Uterus (tissue), 4 donors: Measurements from ENCODE around the gene UQCC2. TPM values are rescaled to one million over a fixed set of nuclear protein-coding genes. Genes with fewer than 3 reads are reported as not detected.

ENCODE experiments used
- DNase-seq, 2 donors: peaks; one replicate each; pipeline ENCODE4 v3.0.0-alpha.2; 2019 to 2020
- H3K27ac ChIP-seq, 2 donors: fragments of 200-600 bp; sonication (generic); 1 replicate in 1 of 2; 2 replicates in 1 of 2; pipeline ENCODE4 v1.5.1; 2016 to 2018
- H3K27me3 ChIP-seq, 2 donors: fragments of 200-600 bp; sonication (generic); one replicate each; pipeline ENCODE4 v1.5.1; 2018 to 2019; ENCODE audit warnings: control low read depth in 1 of 2
- H3K36me3 ChIP-seq, 2 donors: fragments of 200-600 bp; sonication (generic); one replicate each; pipeline ENCODE4 v1.5.1; 2019; ENCODE audit warnings: control low read depth in 1 of 2
- H3K4me1 ChIP-seq, 2 donors: fragments of 200-600 bp; sonication (generic); one replicate each; pipeline ENCODE4 v1.5.1; 2018 to 2019; ENCODE audit warnings: control low read depth in 1 of 2
- H3K4me3 ChIP-seq, 2 donors: fragments of 200-600 bp; sonication (generic); 1 replicate in 1 of 2; 2 replicates in 1 of 2; pipeline ENCODE4 v1.5.1; 2018 to 2019; ENCODE audit warnings: mild to moderate bottlenecking in 1 of 2
- H3K9me3 ChIP-seq, 2 donors: fragments of 200-600 bp; sonication (generic); one replicate each; pipeline ENCODE4 v1.5.1; 2019; ENCODE audit warnings: control low read depth in 1 of 2
- POLR2A ChIP-seq, 2 donors: fragments of 450-650 bp; IDR thresholded peaks; one replicate each; pipeline ENCODE4 v1.6.1; 2016; ENCODE audit warnings: antibody characterized with exemption in 2 of 2, mild to moderate bottlenecking in 1 of 2, moderate library complexity in 1 of 2
- intact Hi-C: fragments of 100-400 bp; cut with DNase I; formaldehyde crosslinking; loops from one replicate; pipeline ENCODE4 v1.15.1; 2023; ENCODE audit warnings: low total_unique reads
- total RNA-seq, 4 donors: library from RNA; depleted of rRNA in 3 of 4; stranded (reverse); fragments of >200 nt in 3 of 4; gene quantifications; one replicate each; pipeline versions ENCODE4 v1.1.0 to v1.2.4, GENCODE V29; 2014 to 2023
- TF ChIP-seq, protein P1 (sequence below), 4 experiments: fragments of 200-600 bp in 2 of 4; fragments of 450-650 bp in 2 of 4; sonication (generic) in 2 of 4; IDR thresholded peaks; one replicate each; pipeline ENCODE4 v1.5.1; 2016 to 2019; ENCODE audit warnings: antibody characterized with exemption in 4 of 4, mild to moderate bottlenecking in 2 of 4, moderate library complexity in 1 of 4
- donor health status: DM: yes; HTN: yes; CAD: no.

The UQCC2 gene
- total RNA-seq, 4 donors from 2014 or later = 10.0 to 63.2 (median 30.9) TPM

DNA sequence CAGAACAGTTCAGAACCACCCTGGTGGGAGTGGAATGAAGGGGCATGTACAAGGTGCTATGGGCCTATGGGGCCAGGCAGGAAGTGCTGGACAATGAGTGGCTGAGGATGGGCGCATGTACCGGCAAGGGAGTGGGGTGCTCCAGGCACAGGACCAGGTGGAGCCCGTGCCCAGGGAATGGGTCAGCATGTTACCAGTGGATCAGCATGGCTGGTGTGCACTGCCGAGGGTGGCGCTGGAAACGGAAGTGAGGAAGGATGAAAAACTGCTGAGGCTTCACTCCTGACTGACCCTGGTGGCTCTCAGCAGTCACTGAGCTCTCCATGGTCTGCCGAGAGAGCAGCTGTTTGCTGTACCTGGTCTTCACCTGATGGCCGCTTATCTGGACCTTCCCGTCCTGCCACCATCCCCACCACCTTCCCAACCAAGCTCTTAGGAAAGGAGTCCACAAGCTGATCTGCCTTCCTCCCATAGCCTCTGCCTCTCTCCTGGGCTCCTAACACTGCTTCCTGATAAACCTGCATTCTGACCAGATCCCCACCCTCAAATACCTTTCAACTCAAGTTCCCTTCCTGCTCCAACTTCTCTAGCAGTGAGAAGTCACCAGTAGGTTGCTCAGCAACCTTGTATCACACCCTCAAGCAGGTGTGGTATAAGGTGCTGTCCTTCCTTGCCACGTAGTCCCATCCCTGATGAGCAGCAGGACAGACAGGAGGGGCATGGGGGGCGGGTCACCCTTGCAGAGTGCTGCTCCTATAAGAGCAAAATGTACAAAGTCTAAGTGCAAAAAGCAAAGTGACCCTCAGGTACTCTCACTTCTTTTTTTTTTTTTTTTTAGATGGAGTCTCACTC is 7.1 kb downstream of the UQCC2 start:
- Histone ChIP-seq H3K36me3 (no peaks in the 10 kb centered on the region), H3K9me3 (no peaks in the 10 kb centered on the region), H3K27ac (no peak overlapping the region), H3K4me3 (no peak overlapping the region), H3K27me3 (no peaks in the 10 kb centered on the region), H3K4me1 (no peaks in the 10 kb centered on the region)
- TF ChIP-seq, protein P1, sequence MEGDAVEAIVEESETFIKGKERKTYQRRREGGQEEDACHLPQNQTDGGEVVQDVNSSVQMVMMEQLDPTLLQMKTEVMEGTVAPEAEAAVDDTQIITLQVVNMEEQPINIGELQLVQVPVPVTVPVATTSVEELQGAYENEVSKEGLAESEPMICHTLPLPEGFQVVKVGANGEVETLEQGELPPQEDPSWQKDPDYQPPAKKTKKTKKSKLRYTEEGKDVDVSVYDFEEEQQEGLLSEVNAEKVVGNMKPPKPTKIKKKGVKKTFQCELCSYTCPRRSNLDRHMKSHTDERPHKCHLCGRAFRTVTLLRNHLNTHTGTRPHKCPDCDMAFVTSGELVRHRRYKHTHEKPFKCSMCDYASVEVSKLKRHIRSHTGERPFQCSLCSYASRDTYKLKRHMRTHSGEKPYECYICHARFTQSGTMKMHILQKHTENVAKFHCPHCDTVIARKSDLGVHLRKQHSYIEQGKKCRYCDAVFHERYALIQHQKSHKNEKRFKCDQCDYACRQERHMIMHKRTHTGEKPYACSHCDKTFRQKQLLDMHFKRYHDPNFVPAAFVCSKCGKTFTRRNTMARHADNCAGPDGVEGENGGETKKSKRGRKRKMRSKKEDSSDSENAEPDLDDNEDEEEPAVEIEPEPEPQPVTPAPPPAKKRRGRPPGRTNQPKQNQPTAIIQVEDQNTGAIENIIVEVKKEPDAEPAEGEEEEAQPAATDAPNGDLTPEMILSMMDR (IDR thresholded peaks at IDR 0.05) = no peak
- TF ChIP-seq POLR2A (IDR thresholded peaks at IDR 0.05) = no peak
- no peak for DNase-seq
- intact Hi-C loops = no loop called here

DNA sequence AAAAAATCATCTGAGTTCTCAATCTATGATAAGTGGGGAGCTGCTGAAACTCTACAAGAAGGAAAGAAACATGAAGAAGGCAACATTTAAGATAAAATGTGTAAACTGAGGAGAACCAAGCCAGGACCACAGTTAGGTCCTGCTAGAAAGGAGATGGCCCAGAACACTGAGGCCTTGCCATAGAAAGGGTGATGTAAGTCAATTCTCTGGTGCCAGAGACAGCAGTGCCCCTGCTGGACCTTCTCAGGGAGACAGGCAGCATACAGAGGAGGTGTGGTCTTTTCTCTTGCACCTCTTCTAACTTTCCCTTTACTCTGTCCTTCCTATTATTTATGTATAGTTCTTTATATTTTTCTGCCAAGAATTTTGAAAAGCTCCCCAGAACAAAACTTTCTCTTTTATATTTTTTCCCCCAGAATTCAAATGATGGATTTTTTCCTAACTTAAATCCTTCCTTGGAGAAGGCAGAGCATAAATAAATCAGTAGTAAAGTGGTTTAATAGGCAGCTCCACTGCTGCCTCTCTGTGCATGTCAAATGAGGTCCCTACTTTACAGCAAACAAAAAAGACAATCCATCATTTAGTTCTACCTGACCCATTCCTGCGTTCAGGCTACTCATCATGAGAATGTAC is 9.0 kb downstream of the UQCC2 start:
- no peak for DNase-seq
- no peak overlapping the region for H3K27ac ChIP-seq
- intact Hi-C loops = no loop called here
- H3K9me3 ChIP-seq = no peaks in the 10 kb centered on the region
- no peaks in the 10 kb centered on the region for H3K27me3 ChIP-seq
- H3K4me1 ChIP-seq = no peaks in the 10 kb centered on the region
- TF ChIP-seq POLR2A (IDR thresholded peaks at IDR 0.05) = no peak
- TF ChIP-seq, protein P1 (IDR thresholded peaks at IDR 0.05) = peak in 3 of 4 experiments; percentile 20 to 53 (median 50)
- no peak overlapping the region for H3K4me3 ChIP-seq
- H3K36me3 ChIP-seq = no peaks in the 10 kb centered on the region

DNA sequence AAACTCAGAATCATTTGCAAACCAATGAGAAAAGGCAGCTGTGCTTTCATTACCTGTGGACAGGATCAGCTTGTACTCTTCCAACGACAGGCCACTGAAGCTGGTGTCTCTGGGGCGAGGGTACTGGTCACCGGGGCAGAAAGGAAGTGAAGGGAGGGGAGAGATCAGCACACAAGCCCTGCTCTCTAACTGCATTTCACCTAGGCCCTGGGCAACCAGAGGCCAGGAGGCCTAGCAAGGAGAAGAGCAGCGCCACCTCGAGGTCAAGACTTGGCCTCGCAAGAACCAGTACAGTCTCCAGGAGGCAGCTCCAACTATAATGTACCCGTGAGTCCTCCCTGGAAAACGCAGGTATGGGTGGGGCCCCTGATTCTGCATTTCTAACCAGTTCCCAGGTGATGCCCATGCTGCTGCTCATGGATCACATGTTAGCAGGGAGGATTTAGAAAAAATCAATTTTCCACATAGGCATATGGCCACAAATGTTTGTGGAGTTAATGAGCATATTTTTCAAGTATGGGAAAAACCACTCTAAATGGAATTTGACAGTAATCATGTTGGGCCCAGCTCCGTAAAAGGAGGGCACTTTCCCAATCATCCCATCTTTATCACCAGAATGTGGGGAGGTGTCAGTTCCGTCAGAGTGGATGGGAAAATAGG is 11.0 kb downstream of the UQCC2 start:
- Histone ChIP-seq H3K4me3 (no peak overlapping the region), H3K27ac (no peak overlapping the region), H3K27me3 (no peaks in the 10 kb centered on the region), H3K4me1 (peaks cover 0 to 12% of the 10 kb centered on the region in 2 donors), H3K9me3 (no peaks in the 10 kb centered on the region), H3K36me3 (no peaks in the 10 kb centered on the region)
- peak in 1 of 2 donors; percentile 46 for DNase-seq
- intact Hi-C loops = no loop called here
- TF ChIP-seq, protein P1 (IDR thresholded peaks at IDR 0.05) = peak in 3 of 4 experiments; percentile 19 to 42 (median 36)
- no peak for TF ChIP-seq POLR2A (IDR thresholded peaks at IDR 0.05)

DNA sequence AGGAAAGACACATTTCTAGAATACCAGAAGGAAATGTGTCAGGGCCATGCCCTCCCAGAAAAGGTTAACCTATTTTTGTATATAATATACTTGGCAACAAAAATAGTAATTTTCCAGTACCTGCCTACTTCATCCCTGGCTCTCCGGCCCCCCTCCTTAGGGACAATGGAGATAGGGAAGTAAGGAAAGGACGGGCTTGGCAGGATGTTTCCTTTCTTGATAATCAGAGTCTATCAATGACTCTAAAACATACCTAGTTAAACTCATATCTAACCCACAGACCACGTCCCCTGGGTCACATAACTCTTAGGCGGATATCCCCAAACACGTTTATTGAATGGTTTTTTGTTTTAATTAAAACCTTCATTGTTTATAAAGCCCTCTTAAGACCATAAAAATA is 11.8 kb downstream of the UQCC2 start:
- H3K4me1 ChIP-seq = peaks cover 0 to 17% of the 10 kb centered on the region in 2 donors
- no peak for DNase-seq
- intact Hi-C loops = loop anchor here (10.0 kb wide), 1 partner anchor 115 kb away; the partner anchor contains the start of gene BAK1
- H3K27ac ChIP-seq = peak overlapping the region in 1 of 2 donors; percentile 2
- H3K36me3 ChIP-seq = no peaks in the 10 kb centered on the region
- H3K4me3 ChIP-seq = no peak overlapping the region
- TF ChIP-seq, protein P1 (IDR thresholded peaks at IDR 0.05) = no peak
- no peaks in the 10 kb centered on the region for H3K27me3 ChIP-seq
- H3K9me3 ChIP-seq = no peaks in the 10 kb centered on the region
